Fibroblast of lung (primary cell): Measurements from ENCODE around the gene FAM107B.

ENCODE experiments used
- CTCF ChIP-seq, 2 donors: IDR thresholded peaks in 1 of 2; conservative IDR thresholded peaks in 1 of 2; 1 replicate in 1 of 2; 2 replicates in 1 of 2; pipeline ENCODE4 v1.5.1; 2011 to 2012; ENCODE audit warnings: low read length in 2 of 2, control low read depth in 1 of 2, inconsistent platforms in 1 of 2, low read depth in 1 of 2, mild to moderate bottlenecking in 1 of 2
- EZH2 ChIP-seq: IDR thresholded peaks from 2 replicates; pipeline ENCODE4 v1.5.1; 2012; ENCODE audit warnings: low read length, control low read depth, mild to moderate bottlenecking; ENCODE audit errors: missing control alignments

GRCh38 chr10:14600065-14600464 lies 174.6 kb downstream of the FAM107B start:
- TF ChIP-seq CTCF (conservative IDR thresholded peaks at IDR 0.05 in 1 of 2, IDR thresholded peaks at IDR 0.05 in 1 of 2; ENCODE audit: low read depth in 1 of 2, low read length in 2 of 2) = no peak
- no peak for TF ChIP-seq EZH2
